Hematopoietic multipotent progenitor cell (in vitro differentiated cells): ENCODE results near the gene CCDC159. TPM values are rescaled to one million over a fixed set of nuclear protein-coding genes. Genes with fewer than 3 reads are reported as not detected.
"Not testable (repeated sequence)": the region's sequence is repeated elsewhere in the genome, so short reads cannot be mapped to it uniquely, and the experiment has no call there.

Source experiments
- DNase-seq, 3 donors: peaks; one replicate each; pipeline ENCODE4 v3.0.0-alpha.2; 2011 to 2015; ENCODE audit warnings: low read depth in 2 of 3, low spot score in 2 of 3
- total RNA-seq: library from RNA; depleted of rRNA; stranded (reverse); fragments of >200 nt; gene quantifications from one replicate; pipeline ENCODE4 v1.2.3, GENCODE V29; 2012

CCDC159 gene
- total RNA-seq, 1 donor, result 14.8 TPM

DNA sequence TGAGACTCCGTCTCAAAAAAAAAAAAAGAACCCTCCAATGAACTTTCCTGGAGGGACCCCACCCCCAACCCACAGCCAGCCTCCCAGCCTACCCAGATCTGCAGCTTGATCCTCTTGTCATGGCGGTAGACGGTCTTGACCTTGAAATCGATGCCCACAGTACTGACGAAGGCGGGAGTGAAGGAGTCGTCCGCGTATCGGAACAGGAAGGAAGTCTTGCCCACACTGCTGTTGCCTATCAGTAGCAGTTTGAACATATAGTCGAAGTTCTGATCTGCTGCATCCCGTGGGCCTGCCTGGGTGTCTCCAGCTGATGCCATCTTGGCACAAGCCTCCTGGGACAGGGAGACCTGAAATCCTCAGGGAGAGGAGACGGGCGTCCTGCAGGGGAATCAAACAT is 9.2 kb upstream of the CCDC159 start:
- DNase-seq, result peak in 1 of 3 donors; percentile 38

DNA sequence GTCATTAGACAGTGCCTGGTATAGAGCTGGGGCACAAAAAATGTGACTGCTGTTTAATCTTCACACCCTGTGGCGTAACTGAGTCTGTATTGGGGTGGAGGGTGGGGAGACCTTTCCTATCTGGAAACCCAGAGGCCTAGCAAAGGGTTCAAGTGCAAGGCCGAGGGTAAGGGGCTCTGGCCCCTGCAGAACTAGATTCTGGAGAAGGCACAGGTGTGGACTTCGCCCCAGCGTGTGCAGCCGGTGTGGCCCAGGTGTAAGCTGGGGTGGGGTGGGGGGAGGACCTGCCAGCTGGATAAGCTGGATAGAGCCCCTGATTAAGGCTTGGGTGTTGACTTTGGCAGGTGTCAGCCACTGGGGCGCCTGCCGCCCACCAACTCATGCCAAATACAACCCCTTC is 8.2 kb upstream of the CCDC159 start:
- DNase-seq, result no peak

DNA sequence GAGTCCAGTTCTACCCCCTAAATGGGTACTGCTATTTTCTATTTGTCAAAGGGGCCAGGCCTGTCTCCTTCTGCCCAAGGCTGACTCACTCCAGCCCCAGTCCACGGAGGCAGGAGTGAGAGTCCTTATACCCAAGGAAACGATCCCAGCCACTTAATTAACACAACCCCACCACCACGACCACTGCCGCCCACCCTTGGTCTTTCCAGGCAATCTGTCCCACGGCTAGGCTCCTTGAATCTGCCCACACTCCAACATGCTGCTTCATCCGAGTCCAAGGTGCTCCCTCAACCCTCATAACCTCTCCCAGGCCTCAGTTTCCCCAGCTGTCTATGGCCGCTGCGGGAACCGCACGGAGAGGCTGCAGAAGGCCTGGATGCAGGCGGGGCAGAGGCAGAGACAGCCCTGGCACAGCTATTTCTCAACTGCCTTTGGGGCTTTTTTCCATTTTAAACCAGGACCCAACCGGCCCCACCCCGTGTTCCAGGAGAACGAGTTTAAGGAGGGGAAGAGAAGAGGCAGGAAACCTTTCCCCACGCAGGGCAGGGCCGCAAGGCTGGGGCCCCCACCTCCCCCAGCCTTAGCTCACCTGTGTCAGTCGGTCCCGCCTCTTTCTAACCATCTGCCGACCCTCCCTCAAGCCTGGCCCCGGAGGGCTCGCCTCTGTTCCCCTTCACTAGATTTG is 7.6 kb upstream of the CCDC159 start:
- no peak for DNase-seq

DNA sequence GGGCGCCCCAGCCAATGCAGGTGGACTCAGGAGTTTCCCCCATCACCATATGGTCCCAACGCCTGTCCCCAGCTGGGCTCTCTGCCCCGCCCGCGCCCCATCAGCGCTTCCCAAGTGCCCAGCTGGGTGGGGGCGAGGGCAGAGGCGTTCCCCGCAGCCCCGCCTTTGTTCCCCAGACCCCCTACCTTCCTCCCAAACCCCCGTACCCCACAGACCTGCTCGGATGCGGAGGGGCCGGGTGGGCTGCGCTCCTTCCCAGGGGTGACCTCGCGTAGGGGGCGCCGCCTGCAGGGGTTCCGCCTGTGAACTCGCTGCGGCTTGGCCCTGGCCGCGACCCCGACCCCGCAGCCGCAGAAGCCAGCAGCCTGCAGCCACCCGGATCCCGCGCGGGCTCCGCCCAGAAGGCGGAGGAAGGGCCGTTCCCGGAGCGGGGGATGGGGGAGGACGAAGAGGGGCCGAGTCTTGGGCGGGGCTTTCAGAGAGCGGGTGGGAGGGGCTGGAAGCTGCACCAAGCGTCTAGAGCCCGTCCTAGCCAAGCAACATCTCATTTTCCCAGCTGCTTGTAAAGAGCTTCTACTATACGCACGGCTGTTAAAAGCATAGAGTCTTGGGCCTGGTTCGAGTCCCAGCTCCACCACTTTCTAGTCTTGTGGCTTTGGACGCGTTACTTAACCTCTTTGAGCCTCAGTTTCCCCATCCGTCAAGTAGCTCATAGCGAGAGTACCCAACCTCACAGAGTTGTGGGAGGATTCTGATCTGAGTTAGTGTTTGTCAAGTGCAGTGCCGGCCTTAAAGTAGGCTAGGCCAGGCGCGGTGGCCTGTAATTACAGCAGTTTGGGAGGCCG is 6.8 kb upstream of the CCDC159 start, which contains the start of gene RAB3D:
RAB3D (minus strand) TSS at position 404 of the 845 bp plus-strand sequence. CDS start 2,258 bp downstream, outside the sequence.
- peak; percentile 38 to 87 (median 85) for DNase-seq

GRCh38 chr19:11340099-11340467 is 6.2 kb upstream of the CCDC159 start:
- not testable (repeated sequence) for DNase-seq

DNA sequence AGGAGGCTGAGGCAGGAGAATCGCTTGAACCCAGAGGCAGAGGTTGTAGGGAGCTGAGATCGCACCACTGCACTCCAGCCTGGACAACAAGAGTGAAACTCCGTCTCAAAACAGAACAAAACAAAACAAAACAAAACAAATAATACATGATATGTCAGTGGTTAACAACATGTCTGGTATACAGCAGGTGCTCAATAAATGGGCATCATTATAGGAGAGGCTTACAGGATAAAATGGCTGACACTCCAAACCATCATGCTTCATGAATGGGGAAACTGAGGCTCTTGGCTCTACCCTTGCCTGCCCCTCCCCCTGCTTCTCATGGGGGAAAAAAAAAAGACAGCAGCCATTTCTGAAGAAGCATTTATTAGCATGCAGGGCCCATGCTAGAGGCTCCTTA is 3.9 kb upstream of the CCDC159 start:
- DNase-seq, result no peak

GRCh38 chr19:11345122-11345803 is 1.1 kb upstream of the CCDC159 start:
- no peak for DNase-seq

GRCh38 chr19:11347546-11348039 is 1.3 kb downstream of the CCDC159 start:
- peak in 1 of 3 donors; percentile 41 for DNase-seq

DNA sequence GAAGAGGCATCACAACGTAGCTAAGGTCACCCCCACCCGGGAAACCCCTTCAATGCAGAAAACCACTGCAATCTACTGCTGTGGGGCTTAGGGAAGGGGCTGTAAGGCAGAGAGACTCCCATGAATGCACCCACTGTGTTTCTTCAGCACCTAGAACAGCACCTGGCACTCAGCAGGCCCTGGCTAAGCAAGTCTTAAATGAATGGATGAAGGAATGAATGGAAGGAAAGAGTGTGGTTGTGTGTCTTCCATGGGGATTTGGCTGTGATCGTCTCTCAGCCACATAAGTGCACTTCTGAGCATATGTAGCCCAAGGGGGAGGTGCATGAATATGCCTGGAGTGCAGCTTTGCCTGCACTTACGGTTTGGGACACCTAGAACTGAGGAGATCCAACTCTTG is 2.9 kb downstream of the CCDC159 start:
- no peak for DNase-seq

GRCh38 chr19:11354102-11354501 is 7.8 kb downstream of the CCDC159 start:
- DNase-seq, result not testable (repeated sequence)

DNA sequence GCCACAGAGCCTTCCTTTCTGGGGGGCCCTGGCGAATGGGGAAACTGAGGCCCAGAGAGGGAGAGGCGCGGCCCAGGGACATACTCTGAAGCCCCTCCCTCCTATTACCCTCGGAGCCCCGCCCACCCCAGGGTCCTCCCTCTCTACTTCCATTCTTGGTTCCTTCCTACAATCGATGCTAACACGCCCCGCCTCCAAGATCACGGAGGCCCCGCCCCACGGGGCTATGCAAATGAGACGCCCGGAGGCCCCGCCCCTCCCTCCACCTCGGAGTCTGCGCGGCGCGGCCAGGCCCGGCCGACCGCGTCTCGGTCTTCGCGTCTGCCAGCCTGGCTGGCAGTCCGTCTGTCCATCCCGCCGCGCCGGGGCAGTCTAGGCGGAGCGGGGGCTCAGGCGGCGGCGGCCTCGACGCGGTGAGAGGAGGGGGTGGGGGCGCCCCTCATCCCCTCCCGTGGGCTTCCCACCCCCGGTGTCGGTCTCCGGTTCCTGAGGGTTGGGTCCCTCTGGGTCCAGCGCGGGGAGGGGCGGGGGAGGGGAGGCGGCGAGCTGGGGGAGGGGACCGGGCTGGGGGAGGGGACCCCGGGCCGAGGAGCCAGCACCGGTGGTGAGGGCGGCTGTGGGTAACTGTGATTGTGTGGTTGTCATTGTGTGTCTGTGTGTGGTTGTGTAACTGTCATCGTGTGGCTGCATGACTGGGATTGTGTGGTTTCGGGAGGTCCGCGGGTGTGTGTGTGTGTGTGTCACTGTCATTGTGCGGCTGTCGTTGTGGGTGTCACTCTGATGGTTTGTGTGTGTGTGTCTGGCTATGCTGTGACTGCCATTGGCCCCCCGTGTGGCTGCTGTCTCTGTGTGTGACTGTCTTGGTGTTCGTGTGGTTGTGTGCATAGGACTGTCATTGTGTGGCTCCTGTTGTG is 9.1 kb downstream of the CCDC159 start, which contains the start of gene PLPPR2:
PLPPR2 (plus strand) TSS at position 273 of the 914 bp plus-strand sequence. CDS start 2,242 bp downstream, outside the sequence.
- peak; percentile 49 to 93 (median 93) for DNase-seq

DNA sequence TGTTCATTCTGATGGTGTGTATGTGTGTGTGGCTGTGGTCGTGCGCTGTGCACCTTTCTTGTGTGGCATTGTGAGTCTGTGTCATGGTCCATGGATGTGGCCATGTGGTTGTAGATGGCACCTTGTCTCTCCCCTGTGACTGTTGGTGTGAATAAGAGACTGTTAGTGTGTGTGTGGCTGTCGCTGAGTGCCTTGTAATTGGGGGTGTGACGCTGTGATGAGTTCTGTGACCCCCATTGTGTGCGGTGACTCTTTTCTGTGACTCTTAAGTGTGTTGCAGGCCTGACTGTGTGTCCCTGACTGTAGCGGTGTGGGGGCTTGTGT is 9.7 kb downstream of the CCDC159 start:
- no peak for DNase-seq

DNA sequence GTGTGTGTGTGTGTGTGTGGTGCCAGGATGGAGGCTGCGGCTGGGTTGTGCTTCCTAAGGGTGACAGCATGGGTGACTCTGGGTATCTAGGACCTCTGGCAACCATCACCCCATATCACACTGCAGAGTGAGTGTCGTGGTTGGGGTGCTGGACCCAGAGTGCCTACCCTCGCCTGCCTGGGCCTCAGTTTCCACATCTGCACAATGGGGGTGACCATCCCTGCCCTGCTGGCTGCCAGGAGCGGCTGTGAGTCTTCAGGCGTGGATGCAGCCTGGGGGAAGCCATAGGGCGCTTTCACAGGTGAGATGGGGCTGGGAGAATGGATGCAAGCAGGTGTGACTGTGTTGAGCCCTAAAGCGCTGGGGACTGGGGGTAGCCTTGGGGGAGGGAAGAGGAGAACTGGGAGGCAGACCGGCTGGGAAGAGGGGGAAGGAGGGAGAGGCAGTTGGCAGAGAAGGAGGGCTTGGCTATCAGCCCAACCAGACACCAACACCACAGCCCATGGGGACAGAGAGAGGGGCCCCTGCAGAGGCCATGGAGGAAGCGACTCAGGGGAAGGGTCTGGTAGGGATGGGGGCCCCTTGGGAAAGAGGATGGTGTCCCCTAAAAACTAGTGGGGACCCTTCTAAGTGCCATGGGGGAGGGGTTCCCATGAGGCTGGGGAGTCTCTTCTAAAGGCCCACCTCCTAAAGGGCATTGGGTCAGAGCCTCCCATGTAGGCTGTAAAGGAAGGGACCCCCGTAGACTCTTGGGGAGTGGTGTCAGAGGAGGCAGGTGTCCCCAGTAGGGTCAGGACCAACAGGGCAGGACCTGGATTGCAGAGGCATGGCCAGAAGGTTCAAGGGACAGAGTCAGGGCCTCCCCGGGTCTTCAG is 10.6 kb downstream of the CCDC159 start:
- no peak for DNase-seq

- no peak for DNase-seq
Observed at GRCh38 chr19:11359421-11359820, 13.1 kb downstream of the CCDC159 start.

DNA sequence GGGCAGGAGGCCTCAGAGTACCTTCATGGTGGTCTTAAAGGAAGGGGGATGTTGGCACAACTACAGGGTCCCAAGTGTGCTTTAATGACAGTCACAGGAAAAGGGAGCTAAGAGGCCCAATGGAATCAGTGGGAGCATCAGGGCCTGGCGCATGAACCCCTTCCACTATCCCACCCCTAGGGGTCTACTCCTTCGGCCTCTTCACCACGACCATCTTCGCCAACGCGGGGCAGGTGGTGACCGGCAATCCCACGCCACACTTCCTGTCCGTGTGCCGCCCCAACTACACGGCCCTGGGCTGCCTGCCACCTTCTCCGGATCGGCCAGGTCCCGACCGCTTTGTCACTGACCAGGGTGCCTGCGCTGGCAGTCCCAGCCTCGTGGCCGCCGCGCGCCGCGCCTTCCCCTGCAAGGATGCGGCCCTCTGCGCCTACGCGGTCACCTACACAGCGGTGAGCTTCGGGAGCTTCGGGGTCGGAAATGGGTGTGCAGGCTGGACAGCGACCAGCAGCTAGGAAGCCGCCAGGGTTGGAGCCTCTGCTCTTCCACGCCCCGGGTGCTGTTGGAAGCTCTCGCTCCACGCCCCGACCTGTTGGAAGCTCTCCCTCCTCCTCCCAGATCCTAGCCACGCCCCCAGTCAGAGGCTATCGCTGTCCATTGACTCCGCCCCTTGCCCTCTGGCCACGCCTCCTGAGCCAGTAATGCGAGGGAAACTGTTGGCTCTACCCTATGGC is 14.9 kb downstream of the CCDC159 start:
- no peak for DNase-seq

GRCh38 chr19:11361771-11362731 is 15.7 kb downstream of the CCDC159 start:
- no peak for DNase-seq

- DNase-seq, result no peak
Observed at GRCh38 chr19:11363881-11364280, 17.6 kb downstream of the CCDC159 start.
